Transverse colon (tissue), 4 donors: Measurements from ENCODE around the gene FBXO30. TPM values are rescaled to one million over a fixed set of nuclear protein-coding genes. Genes with fewer than 3 reads are reported as not detected.

Experiments
- DNase-seq: peaks from one replicate; pipeline ENCODE4 v3.0.0-alpha.2; 2019
- H3K27ac ChIP-seq, 4 donors: fragments of 200-600 bp; sonication (generic); 2 replicates each; pipeline ENCODE4 v1.5.1; 2016 to 2018; ENCODE audit warnings: inconsistent platforms in 4 of 4
- H3K27me3 ChIP-seq: fragments of 200-600 bp; sonication (generic); 2 replicates; pipeline ENCODE4 v1.5.1; 2017; ENCODE audit warnings: inconsistent platforms
- H3K36me3 ChIP-seq, 4 donors: fragments of 200-600 bp; sonication (generic); 2 replicates each; pipeline ENCODE4 v1.5.1; 2017 to 2019; ENCODE audit warnings: inconsistent platforms in 4 of 4
- H3K4me1 ChIP-seq, 4 donors: fragments of 200-600 bp; sonication (generic); 2 replicates each; pipeline ENCODE4 v1.5.1; 2017 to 2020; ENCODE audit warnings: inconsistent platforms in 4 of 4
- H3K4me3 ChIP-seq, 4 donors: fragments of 200-600 bp; sonication (generic); 1 replicate in 1 of 4; 2 replicates in 3 of 4; pipeline versions ENCODE4 v1.5.1 to v1.6.1; 2017 to 2019; ENCODE audit warnings: inconsistent platforms in 4 of 4
- H3K9me3 ChIP-seq, 2 donors: fragments of 200-600 bp; sonication (generic); 2 replicates each; pipeline ENCODE4 v1.5.1; 2017 to 2019; ENCODE audit warnings: inconsistent platforms in 2 of 2
- CTCF ChIP-seq, 5 experiments: fragments of 200-600 bp in 3 of 5; fragments of 450-650 bp in 2 of 5; sonication (generic) in 3 of 5; IDR thresholded peaks; 1 replicate in 2 of 5; 2 replicates in 3 of 5; pipeline ENCODE4 v1.5.1; 2016 to 2017; ENCODE audit warnings: antibody characterized with exemption in 5 of 5, inconsistent platforms in 3 of 5, mild to moderate bottlenecking in 2 of 5, moderate library complexity in 1 of 5
- EP300 ChIP-seq: sonication (generic); formaldehyde crosslinking; IDR thresholded peaks from one replicate; pipeline ENCODE4 v1.6.1; 2017; ENCODE audit warnings: antibody characterized with exemption, low read depth
- POLR2A ChIP-seq: fragments of 450-650 bp; IDR thresholded peaks from one replicate; pipeline ENCODE4 v1.6.1; 2016; ENCODE audit warnings: antibody characterized with exemption, mild to moderate bottlenecking, moderate library complexity
- POLR2AphosphoS5 ChIP-seq, 3 donors: sonication (generic); formaldehyde crosslinking; IDR thresholded peaks; one replicate each; pipeline ENCODE4 v1.6.1; 2016; ENCODE audit warnings: antibody characterized with exemption in 3 of 3
- WGBS, 2 donors: methylation state at CpG; one replicate each; pipeline ENCODE4 v1.1.5; 2018; ENCODE audit warnings: low coverage in 1 of 2; 5-methylcytosine and 5-hydroxymethylcytosine counted together
- in situ Hi-C, 4 donors: fragments of 200-750 bp; cut with MboI; loops; one replicate each; pipeline versions ENCODE4 v1.15.0 to v1.15.1; 2017; ENCODE audit warnings: low sequenced_read_pairs in 3 of 4, low pct_ligation_motif_present in 1 of 4, low pct_unique_long_range_greater_than_20kb in 1 of 4
- intact Hi-C: fragments of 100-400 bp; cut with DNase I; formaldehyde crosslinking; loops from one replicate; pipeline ENCODE4 v1.15.1; 2023; ENCODE audit warnings: low total_unique reads
- total RNA-seq, 4 donors: library from RNA; depleted of rRNA; stranded (reverse); fragments of >200 nt; gene quantifications; one replicate each; pipeline ENCODE4 v1.1.0, GENCODE V29; 2016

FBXO30 gene
- total RNA-seq, 4 donors from 2014 or later, result 6.0 to 13.0 (median 9.2) TPM

- Histone ChIP-seq H3K36me3 (no peaks in the 10 kb centered on the region), H3K4me1 (no peaks in the 10 kb centered on the region), H3K4me3 (no peak overlapping the region), H3K27me3 (no peaks in the 10 kb centered on the region), H3K9me3 (no peaks in the 10 kb centered on the region), H3K27ac (no peak overlapping the region)
- intact Hi-C loops, result no loop called here
- TF ChIP-seq POLR2A, result no peak
- no peak for TF ChIP-seq CTCF (IDR thresholded peaks at IDR 0.05)
- no peak for TF ChIP-seq POLR2AphosphoS5 (IDR thresholded peaks at IDR 0.05)
- no peak for TF ChIP-seq EP300
- 96% methylated on average over 2 of the region's 2 CpGs; no CpG with 5 or more reads in 1 of the 2 donors for WGBS, 2 donors
- in situ Hi-C loops, result no loop called here
- no peak for DNase-seq
These were observed 14.5 kb upstream of the FBXO30 start for GRCh38 chr6:145829102-145829501.

GRCh38 chr6:145824344-145824743, 9.7 kb upstream of the FBXO30 start:
- intact Hi-C loops, result no loop called here
- in situ Hi-C loops, result loop anchor here in 1 of 4 donors (25.0 kb wide), 1 partner anchor 138 kb away; the partner anchor contains the start of gene SHPRH
- H3K4me1 ChIP-seq, result no peaks in the 10 kb centered on the region

GRCh38 chr6:145823328-145823944, 8.8 kb upstream of the FBXO30 start:
- intact Hi-C loops, result no loop called here

More at GRCh38 chr6:145824344-145824743, 9.7 kb upstream of the FBXO30 start:
- Histone ChIP-seq H3K4me3 (no peak overlapping the region), H3K9me3 (no peaks in the 10 kb centered on the region), H3K27ac (no peak overlapping the region), H3K36me3 (no peaks in the 10 kb centered on the region), H3K27me3 (no peaks in the 10 kb centered on the region)
- DNase-seq, result no peak
- WGBS, 2 donors, result 97 to 100% methylated on average over 1 to 3 of the region's 3 CpGs
- no peak for TF ChIP-seq EP300
- no peak for TF ChIP-seq POLR2AphosphoS5 (IDR thresholded peaks at IDR 0.05)
- no peak for TF ChIP-seq POLR2A
- no peak for TF ChIP-seq CTCF (IDR thresholded peaks at IDR 0.05)

GRCh38 chr6:145822456-145822855, 7.9 kb upstream of the FBXO30 start:
- H3K27me3 ChIP-seq, result no peaks in the 10 kb centered on the region
- TF ChIP-seq EP300, result no peak
- no peak for TF ChIP-seq POLR2AphosphoS5 (IDR thresholded peaks at IDR 0.05)
- TF ChIP-seq POLR2A, result no peak
- TF ChIP-seq CTCF (IDR thresholded peaks at IDR 0.05), result no peak
- intact Hi-C loops (no loop called here), in situ Hi-C loops (loop anchor here in 1 of 4 donors (25.0 kb wide), 1 partner anchor 140 kb away; the partner anchor contains the start of gene SHPRH)
- no peaks in the 10 kb centered on the region for H3K36me3 ChIP-seq
- 92 to 100% methylated on average over 2 of the region's 2 CpGs for WGBS, 2 donors
- H3K4me1 ChIP-seq, result no peaks in the 10 kb centered on the region
- H3K27ac ChIP-seq, result no peak overlapping the region
- DNase-seq, result no peak
- H3K9me3 ChIP-seq, result no peaks in the 10 kb centered on the region
- H3K4me3 ChIP-seq, result no peak overlapping the region

More at GRCh38 chr6:145823328-145823944, 8.8 kb upstream of the FBXO30 start:
- Histone ChIP-seq H3K4me1 (no peaks in the 10 kb centered on the region), H3K27me3 (no peaks in the 10 kb centered on the region), H3K36me3 (no peaks in the 10 kb centered on the region), H3K9me3 (no peaks in the 10 kb centered on the region), H3K27ac (no peak overlapping the region), H3K4me3 (no peak overlapping the region)
- WGBS, 2 donors, result 38% methylated on average over 1 of the region's 1 CpG; no CpG with 5 or more reads in 1 of the 2 donors
- in situ Hi-C loops, result loop anchor here in 1 of 4 donors (25.0 kb wide), 1 partner anchor 139 kb away; the partner anchor contains the start of gene SHPRH
- no peak for DNase-seq
- TF ChIP-seq POLR2AphosphoS5 (IDR thresholded peaks at IDR 0.05) (no peak), CTCF (IDR thresholded peaks at IDR 0.05) (no peak), EP300 (no peak), POLR2A (no peak)
